C4-2B (cell line): ENCODE results near the gene MFSD2A.

Source experiments
- CTCF ChIP-seq: fragments of 450-650 bp; conservative IDR thresholded peaks from 2 replicates; pipeline ENCODE4 v1.5.1; 2017; ENCODE audit warnings: mild to moderate bottlenecking
- ZFX ChIP-seq: fragments of 450-650 bp; IDR thresholded peaks from 2 replicates; pipeline ENCODE4 v1.6.1; 2017

- no peak for TF ChIP-seq CTCF
- TF ChIP-seq ZFX: no peak
These were observed 35.5 kb downstream of the MFSD2A start for GRCh38 chr1:39990428-39990827.
